GM13977 (cell line): ENCODE data around the gene THAP10.
A peak's percentile ranks its signal among the peaks of the same experiment; 100 is the strongest.
"Not testable (repeated sequence)": the region's sequence is repeated elsewhere in the genome, so short reads cannot be mapped to it uniquely, and the experiment has no call there.

Experiments
- DNase-seq: peaks from one replicate; pipeline ENCODE4 v3.0.0; 2012; ENCODE audit warnings: low spot score
- in situ Hi-C: fragments of 300-500 bp; cut with MboI; formaldehyde crosslinking; loops from one replicate; pipeline ENCODE4 v1.12.0; 2022; ENCODE audit warnings: low sequenced_read_pairs, low pct_unique_long_range_greater_than_20kb, mixed read lengths, inconsistent platforms; ENCODE audit not compliant: unreplicated experiment
- TF ChIP-seq, protein P1 (sequence below): IDR thresholded peaks from 2 replicates; pipeline ENCODE4 v1.5.1; 2012; ENCODE audit warnings: mild to moderate bottlenecking, control low read depth; ENCODE audit not compliant: insufficient read depth; ENCODE audit errors: extremely low read depth, missing control alignments

The THAP10 gene

DNA sequence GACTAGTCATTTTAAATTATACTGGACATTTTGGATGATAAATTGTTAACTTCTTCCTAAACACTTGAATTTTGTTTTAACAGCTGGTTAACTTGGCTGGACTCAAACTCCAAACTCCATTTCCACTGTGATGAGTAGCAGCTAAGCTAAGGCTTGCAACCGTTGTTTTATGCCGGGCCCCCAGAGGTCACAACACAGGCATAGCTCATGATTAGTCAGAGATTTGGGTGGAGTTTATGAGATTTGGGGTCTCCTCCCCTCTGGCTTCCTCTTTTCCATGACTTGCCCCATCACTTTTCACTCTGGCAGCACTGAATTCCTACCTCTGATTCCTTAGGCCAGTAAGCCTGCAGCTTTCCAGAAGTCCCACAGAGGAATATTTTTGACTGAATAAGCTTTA is 12.8 kb downstream of the THAP10 start:
- no peak for DNase-seq
- in situ Hi-C loops: no loop called here
- TF ChIP-seq, protein P1, sequence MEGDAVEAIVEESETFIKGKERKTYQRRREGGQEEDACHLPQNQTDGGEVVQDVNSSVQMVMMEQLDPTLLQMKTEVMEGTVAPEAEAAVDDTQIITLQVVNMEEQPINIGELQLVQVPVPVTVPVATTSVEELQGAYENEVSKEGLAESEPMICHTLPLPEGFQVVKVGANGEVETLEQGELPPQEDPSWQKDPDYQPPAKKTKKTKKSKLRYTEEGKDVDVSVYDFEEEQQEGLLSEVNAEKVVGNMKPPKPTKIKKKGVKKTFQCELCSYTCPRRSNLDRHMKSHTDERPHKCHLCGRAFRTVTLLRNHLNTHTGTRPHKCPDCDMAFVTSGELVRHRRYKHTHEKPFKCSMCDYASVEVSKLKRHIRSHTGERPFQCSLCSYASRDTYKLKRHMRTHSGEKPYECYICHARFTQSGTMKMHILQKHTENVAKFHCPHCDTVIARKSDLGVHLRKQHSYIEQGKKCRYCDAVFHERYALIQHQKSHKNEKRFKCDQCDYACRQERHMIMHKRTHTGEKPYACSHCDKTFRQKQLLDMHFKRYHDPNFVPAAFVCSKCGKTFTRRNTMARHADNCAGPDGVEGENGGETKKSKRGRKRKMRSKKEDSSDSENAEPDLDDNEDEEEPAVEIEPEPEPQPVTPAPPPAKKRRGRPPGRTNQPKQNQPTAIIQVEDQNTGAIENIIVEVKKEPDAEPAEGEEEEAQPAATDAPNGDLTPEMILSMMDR: no peak

DNA sequence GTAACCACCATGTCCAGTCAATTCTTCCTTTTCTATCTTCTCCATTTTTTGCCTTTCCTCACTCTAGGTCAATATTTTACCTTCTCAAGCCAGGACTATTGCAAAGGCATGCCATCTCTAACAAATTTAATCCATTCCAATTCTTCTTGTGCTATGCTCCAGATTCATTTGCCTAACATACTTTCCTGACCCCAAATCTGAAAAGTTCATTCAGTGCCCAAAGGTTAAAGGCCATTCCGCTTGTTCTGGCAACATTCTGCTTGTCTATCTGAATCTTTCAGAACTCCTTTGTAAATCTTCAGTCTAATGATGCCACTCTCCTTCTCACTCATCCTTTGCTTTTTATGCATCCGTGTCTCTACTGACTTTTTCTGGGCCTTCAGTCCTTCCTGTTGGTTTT is 15.6 kb downstream of the THAP10 start:
- no peak for DNase-seq
- TF ChIP-seq, protein P1: no peak
- in situ Hi-C loops: no loop called here

DNA sequence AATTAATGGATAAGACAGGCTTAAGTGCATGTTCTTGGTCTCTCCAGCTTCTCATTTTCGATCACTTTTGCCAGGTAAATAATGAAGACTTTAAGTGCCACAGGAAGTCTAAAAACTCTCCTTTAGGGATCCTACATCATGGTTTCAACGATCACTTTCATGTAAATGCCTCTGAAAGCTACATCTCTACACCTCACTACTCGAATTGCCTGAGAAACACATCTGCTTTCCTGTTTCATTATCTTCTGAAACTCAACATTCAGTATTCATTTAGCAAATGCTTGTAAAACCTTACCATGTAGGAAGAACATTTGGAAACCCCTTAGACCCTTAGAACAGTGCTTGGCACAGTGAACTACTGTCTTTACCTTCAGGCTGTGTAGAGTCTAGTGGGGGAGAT is 16.2 kb downstream of the THAP10 start:
- TF ChIP-seq, protein P1: no peak
- in situ Hi-C loops: no loop called here
- peak; percentile 28 for DNase-seq

DNA sequence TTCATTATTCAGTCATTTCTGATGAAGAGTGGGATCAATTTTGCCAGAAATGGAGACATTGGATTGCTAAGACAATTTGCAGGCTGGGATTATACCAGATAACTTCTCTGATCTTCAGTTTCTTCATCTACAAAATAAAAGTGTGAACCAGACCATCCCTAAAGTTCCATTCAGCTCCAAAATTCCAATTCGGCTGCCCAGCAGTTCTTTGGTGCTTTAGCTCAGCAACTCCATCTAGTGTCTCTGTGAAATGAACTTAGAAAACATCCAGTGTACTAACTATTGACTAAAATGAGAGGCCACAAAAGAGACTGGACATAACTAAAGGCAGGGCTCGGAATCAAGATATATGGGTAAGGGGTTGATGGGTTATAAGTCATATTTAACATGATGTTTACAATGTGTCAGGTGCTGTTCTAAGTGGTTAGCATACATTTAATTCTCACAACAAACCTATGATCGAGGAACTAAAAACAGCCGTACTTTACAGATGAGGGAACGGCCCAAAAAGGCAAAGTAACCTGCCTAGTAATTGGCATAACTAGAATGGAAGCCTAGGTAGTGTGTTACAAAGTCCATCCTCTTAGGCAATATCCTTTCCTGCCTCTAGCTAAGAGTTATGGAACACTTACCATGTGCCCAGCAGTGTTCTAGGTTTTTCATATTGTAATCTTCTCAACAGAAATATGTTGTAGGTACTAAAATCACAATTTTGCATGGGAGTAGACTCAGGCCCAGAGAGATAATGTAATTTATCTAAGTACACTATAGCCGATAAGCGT is 17.0 kb downstream of the THAP10 start:
- TF ChIP-seq, protein P1: peak; percentile 44
- in situ Hi-C loops: no loop called here
- DNase-seq: peak; percentile 29

DNA sequence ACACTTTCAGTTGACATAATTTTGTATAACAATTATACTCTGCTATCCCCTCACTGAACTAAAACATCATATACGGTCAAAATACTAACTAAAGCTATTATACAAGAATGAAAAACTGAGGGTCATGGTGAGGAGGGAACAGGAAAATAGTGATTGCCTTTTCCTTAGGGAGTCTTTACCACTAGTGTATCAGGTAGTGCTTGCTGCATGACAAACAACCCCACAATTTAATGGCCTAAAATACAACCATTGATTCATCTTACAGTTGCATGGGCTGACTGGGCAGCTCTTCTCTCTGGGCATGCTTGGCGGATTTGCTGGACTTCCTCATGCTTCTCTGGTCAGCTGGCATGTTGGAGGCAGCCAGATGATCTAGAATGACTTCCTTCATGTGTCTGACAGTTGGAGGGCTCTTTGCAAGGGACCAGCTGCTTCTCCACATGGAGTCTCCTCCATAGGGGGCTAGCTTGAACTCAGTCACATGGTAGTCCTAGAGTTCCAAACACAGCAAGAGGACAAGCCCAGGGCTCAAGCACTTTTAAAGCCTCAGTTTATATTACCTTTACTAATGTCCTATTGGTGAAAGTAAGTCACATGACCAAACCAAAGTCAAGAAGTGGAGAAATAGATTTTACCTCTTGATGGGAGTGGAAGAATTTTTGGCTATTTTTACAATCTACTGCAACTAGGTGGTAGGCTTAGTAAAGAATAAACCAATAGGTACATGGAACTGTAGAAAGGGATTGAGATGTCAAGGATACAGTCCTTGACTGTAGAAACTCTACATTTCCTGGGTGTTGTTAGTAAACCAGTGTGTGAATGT is 18.8 kb downstream of the THAP10 start:
- in situ Hi-C loops: no loop called here
- TF ChIP-seq, protein P1: no peak
- peak; percentile 22 for DNase-seq

DNA sequence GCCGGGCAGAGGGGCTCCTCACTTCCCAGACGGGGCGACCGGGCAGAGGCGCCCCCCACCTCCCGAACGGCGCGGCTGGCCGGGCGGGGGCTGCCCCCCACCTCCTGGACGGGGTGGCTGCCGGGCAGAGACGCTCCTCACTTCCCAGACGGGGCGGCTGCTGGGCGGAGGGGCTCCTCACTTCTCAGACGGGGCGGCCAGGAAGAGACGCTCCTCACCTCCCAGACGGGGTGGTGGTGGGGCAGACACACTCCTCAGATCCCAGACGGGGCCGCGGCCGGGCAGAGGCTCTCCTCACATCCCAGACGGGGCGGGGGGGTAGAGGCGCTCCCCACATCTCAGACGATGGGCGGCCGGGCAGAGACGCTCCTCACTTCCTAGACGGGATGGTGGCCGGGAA is 20.7 kb downstream of the THAP10 start:
- DNase-seq, in situ Hi-C loops: not testable (repeated sequence)

DNA sequence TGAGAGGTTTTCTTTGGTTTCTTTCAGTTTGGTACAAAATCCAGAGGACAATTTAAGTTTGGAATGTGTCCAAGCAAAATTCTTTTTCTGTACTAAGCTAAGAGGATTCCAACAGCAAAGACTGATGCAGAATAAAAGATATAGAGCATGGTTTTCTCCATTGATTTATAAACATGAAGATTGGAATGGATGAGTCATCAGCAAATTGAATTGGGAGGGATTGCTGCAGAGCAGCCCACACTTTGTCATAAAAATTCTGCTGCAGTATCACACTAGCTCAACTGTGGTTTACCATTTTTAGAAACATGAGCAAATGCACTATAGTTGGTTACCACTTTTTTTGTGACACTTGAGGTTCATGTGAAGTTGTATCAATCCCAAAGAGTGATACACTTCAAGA is 22.2 kb downstream of the THAP10 start:
- in situ Hi-C loops: no loop called here

More for the DNA sequence above, 22.2 kb downstream of the THAP10 start:
- TF ChIP-seq, protein P1: no peak
- DNase-seq: peak; percentile 50
